Suppressor macrophage treated with lipopolysaccharide for 4 hours (primary cell): ENCODE results near the gene AURKAIP1.
"Not testable (repeated sequence)": the region's sequence is repeated elsewhere in the genome, so short reads cannot be mapped to it uniquely, and the experiment has no call there.

Experiments
- DNase-seq: peaks from one replicate; pipeline ENCODE4 v3.0.0-alpha.2; 2020

AURKAIP1 gene

GRCh38 chr1:1406101-1406820 is 31.3 kb upstream of the AURKAIP1 start:
- DNase-seq: no peak

GRCh38 chr1:1403653-1404052 is 28.6 kb upstream of the AURKAIP1 start:
- peak; percentile 64 for DNase-seq

- not testable (repeated sequence) for DNase-seq
These were observed 27.9 kb upstream of the AURKAIP1 start for GRCh38 chr1:1402901-1403392.

- DNase-seq: peak; percentile 39
These were observed 27.3 kb upstream of the AURKAIP1 start for GRCh38 chr1:1402072-1402900.

GRCh38 chr1:1401457-1402010 is 26.5 kb upstream of the AURKAIP1 start:
- DNase-seq: no peak

GRCh38 chr1:1400576-1401456 is 25.8 kb upstream of the AURKAIP1 start:
- peak; percentile 6 for DNase-seq

- peak; percentile 6 for DNase-seq
These were observed 25.0 kb upstream of the AURKAIP1 start for GRCh38 chr1:1399872-1400575.

GRCh38 chr1:1399187-1399871 is 24.3 kb upstream of the AURKAIP1 start, which contains the start of gene CCNL2:
Gene CCNL2, minus strand, starts transcription at chr1:1399335. Its CDS starts 29 bp downstream, at chr1:1399306.
- peak; percentile 100 for DNase-seq

GRCh38 chr1:1398677-1399186 is 23.7 kb upstream of the AURKAIP1 start:
- DNase-seq: peak; percentile 42

- no peak for DNase-seq
These were observed 23.0 kb upstream of the AURKAIP1 start for GRCh38 chr1:1397839-1398523.

- no peak for DNase-seq
These were observed 20.2 kb upstream of the AURKAIP1 start for GRCh38 chr1:1395166-1395565.

- DNase-seq: no peak
These were observed 19.1 kb upstream of the AURKAIP1 start for GRCh38 chr1:1394116-1394515.

GRCh38 chr1:1393428-1393827 is 18.4 kb upstream of the AURKAIP1 start:
- no peak for DNase-seq

- no peak for DNase-seq
These were observed 18.0 kb upstream of the AURKAIP1 start for GRCh38 chr1:1393014-1393413.

GRCh38 chr1:1391225-1391624 is 16.2 kb upstream of the AURKAIP1 start:
- no peak for DNase-seq

GRCh38 chr1:1390675-1391074 is 15.7 kb upstream of the AURKAIP1 start:
- no peak for DNase-seq

GRCh38 chr1:1388078-1388472 is 13.1 kb upstream of the AURKAIP1 start:
- no peak for DNase-seq

GRCh38 chr1:1387098-1388077 is 12.4 kb upstream of the AURKAIP1 start:
- DNase-seq: no peak

- no peak for DNase-seq
These were observed 10.9 kb upstream of the AURKAIP1 start for GRCh38 chr1:1385931-1386330.
